GM19043 (cell line): ENCODE data around the gene TECPR2.
"Not testable (repeated sequence)": the region's sequence is repeated elsewhere in the genome, so short reads cannot be mapped to it uniquely, and the experiment has no call there.

Source experiments
- ATAC-seq: cut with Tn5 transposase; IDR thresholded peaks from one replicate; pipeline ENCODE4 v1.9.1; 2021; ENCODE audit warnings: low read depth; ENCODE audit not compliant: unreplicated experiment

The TECPR2 gene

DNA sequence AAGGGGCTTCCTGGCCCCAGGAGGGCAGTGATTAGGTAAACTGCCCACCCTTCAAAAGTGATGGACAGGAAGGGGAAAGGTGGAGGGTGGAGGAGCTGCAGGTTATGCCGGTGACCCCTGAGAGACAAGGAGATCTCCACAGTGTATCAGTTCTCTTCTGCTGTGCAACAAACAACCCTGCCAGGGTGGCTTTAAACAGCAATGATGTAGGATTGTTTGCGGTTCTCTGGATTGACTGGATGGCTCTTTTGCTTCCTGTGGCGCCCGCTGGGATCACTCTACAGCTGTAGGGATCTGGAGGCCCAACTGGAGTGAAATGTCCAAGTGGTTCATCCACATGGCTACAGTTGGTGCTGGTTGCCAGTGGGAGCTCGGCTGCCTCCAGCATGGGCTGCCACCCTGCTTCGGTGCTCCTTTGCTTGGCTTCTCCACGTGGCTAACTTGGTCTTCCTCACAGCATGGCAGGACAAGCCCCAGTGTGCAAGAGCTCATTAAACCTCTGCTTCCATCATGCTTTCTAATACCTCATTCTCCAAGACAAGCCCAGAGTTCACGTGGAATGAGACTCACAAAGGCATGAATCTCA is 155.4 kb downstream of the TECPR2 start:
- ATAC-seq = no peak

DNA sequence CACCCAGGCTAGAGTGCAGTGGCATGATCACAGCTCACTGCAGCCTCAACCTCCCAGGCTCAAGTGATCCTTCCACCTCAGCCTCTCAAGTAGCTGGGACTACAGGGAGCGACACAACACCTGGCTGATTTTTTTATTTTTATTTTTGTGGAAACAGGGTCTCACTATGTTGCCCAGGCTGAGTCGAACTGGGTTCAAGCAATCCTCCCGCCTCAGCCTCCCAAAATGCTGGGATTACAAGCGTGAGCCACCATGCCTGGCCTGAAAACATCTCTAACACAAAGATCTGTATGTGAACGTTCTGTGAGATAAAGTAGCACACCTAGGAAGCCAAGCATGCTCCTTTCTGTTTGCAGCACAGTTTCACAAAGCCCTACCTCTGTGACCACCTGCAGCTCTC is 157.0 kb downstream of the TECPR2 start:
- not testable (repeated sequence) for ATAC-seq

DNA sequence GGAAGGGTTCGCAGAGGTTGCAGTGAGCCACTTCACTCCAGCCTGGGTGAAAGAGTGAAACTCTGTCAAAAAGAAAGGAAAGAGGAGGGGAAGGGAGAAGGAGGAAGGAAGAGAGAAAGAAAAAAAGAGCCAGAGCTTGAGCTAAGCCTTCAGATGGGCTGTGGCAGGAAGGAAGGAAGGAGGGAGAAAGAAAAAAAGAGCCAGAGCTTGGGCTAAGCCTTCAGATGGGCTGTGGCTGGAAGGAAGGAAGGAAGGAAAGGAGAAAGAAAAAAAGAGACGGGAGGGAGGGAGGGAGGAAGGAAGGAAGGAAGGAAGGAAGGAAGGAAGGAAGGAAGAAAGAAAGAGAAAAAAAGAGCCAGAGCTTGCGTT is 160.4 kb downstream of the TECPR2 start:
- ATAC-seq = no peak

DNA sequence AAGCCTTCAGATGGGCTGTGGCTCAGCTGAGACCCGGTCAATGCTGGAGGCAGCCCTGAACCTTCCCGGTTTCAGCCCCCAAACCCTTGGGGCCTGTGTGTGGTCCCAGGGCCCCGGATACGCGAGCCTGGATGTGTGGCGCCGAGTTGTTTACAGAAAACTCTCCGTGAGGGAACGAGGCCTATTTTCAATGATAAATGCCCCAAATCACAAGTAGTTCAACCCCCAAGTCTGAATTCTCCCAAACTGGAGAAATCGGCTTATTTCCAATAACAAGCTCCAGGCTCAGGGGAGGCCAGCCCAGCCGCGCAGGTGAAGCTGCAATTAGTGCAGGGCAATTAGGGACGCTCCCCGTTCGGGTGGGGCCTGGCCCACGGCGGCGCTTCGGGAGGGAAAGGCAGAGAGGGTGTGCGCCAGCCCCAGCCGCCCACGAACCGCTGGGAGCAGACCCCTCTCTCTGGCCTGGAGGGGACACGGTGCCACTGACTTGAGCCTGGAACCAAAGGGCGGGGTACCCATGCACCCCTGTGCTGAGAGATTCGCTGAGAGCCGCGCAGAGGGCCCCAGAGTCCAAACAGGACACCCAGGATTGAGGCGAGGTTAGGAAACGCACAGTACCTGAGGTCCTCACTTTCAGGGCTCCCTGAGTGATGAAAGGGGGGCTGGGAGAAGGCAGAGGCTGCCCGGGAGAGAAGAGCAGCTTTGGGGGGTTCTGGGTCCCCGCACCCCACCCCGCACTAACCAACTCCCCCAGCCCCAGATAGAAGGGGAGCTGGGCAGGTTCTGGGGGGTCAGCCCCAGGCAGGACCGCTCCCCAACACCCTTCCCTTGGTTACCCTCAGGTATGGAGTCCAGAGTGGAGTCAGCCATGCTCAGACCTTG is 161.1 kb downstream of the TECPR2 start:
- ATAC-seq = no peak

DNA sequence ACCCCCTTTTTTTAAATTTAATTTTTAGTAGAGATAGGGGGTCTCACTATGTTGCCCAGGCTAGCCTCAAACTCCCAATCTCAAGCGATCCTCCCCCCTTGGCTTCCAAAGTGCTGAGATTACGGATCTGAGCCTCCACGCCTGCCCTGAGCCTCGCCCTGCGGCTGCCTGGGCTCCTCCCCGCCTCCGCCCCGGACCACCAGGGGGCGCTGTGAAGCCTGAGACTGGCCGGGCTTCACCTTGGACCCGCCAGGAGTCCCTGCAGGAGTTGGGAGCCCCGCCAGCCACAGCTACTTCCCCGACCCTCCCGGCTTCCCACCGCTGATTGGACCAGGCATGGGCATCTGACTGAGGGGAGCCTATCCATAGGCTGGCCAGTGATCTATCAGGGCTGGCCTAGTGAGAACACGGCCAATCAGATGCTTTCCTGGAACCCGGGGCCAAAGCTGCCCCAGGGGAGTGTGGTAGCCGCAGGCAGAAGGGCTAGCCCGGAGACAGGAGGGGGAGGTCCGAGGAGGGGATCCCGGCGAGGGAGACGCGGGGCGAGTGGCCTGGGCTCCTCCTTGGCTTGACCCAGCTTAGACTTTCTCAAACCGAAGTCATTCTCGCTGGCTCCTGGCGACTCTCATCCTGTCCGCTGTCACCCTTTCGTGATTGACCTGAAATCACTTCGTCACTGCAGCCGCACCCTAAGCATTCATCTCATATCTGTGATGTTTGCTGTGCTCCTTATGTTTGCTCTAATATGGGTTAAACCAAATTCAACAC is 161.9 kb downstream of the TECPR2 start:
- ATAC-seq = peak; percentile 95

DNA sequence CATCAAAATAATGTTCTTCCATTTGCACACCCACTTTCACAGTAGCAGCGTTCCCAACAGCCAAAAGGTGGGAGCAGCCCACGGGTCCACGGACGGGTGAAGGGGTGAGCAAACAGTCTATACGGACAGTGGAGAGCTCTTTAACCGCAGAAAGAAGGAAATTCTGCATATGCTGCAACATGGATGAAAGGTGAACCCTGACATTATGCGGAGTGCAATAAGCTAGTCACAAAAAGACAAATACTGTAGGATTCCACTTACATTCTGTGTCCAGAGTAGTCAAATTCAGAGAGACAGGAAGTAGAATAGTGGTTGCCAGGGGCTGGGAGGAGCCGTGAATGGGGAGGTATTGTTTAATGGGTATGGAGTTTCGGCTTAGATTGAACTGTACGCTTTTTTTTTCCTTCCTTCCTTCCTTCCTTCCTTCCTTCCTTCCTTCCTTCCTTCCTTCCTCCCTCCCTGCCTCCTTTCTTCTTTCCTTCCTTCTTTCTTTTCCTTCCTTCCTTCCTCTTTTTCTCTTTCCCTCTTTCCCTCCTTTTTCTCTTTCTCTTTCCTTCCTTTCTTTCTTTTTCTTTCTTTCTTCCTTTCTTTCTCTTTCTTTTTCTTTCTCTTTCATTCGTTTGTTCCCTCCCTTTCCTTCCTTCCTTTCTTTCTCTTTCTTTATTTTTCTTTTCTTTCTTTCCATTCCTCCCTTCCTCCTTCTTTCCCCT is 162.6 kb downstream of the TECPR2 start:
- no peak for ATAC-seq

DNA sequence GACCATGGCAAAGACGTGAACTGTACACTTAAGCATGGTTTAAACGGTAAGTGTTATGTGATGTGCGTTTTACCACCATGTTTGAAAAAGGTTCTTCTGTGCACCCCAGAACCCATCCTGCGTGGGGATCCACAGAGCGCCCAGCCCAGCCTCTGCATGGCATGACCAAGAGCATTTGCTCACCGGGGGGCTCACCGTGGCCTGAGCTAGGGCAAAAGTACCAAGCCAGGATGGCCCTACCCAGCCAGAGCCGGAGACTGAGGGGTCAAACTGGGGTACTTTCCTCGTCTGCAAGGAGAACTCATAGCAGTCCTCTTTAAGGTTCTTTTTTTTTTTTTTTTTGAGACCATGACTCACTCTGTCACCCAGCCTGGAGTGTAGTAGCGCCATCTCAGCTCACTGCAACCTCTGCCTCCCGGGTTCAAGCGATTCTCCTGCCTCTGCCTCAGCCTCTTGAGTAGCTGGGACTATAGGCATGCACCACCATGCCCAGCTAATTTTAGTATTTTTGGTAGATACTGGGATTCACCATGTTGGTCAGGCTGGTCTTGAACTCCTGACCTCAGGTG is 163.3 kb downstream of the TECPR2 start:
- no peak for ATAC-seq

DNA sequence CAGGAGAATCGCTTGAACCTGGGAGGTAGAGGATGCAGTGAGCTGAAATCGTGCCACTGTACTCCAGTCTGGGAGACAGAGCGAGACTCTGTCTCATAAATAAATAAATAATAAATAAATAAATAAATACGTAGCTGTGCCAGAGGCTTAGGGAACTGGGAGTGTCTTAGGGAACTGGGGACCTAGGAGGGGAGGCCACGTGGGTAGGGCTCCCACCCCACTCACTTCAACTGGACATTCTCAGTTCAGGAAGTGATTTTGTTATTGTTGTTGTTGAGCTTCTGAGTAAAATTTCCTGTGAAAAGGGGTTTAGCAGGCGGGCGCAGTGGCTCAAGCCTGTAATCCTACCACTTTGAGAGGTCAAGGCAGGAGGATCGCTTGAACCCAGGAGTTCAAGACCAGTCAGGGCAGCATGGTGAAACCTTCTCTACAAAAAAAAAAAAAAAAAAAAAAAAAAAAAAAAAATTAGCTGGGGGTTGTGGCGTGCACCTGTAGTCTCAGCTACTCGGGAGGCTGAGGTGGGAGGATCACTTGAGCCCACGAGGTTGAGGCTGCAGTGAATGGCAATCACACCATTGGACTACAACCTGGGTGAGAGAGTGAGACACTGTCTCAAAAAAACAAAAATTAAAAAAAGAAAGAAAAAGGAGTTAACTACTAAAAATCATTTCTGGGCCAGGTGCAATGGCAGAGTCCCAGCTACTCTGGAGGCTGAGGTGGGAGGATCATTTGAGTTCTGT is 165.9 kb downstream of the TECPR2 start:
- no peak for ATAC-seq

DNA sequence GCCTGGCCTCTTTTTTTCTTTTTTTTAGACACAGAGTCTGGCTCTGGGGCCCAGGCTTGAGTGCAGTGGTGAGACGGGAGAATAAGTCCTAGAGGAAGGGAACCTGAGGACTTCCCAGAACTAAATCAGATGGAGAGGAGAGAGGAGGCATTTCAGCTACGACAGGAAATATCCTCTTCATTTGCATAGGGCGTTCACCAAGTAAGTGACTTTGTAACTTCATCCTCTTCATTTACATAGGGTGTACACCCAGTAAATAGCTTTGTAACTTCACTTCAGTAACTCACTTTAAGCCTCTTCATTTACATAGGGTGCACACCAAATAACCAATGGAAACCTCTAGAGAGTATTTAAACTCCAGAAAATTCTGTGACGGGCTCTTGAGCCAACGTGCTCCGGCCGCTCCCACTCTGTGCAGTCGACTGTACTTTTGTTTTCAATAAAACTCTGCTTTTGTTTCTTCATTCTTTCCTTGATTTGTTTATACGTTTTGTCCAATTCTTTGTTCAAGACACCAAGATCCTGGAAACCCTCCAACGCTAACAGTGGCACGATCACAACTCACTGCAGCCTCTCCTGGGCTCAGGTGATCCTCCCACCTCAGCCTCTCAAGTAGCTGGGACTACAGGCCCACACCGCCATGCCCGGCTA is 168.2 kb downstream of the TECPR2 start:
- ATAC-seq = no peak

DNA sequence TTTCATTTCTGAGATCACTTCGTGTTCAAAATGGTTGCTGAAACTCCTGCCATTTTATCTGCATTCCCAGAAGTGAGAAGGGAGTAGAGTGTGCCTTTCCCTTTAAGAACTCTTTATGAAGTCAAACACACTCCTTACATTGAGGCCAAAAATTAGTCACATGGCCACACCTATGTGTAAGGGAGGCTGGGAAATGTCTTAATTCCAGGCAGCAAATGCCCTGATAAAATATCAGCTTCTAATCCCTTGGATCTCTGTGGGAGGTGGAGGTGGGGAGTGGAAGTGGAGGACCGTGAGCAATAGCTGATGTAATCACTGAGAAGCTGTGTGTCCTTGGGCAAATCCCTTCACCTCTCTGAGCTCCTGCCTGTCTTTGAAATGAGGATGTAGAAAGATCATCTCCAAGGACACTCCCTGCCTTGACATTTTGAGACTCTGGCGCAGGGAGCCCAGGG is 169.5 kb downstream of the TECPR2 start:
- no peak for ATAC-seq

DNA sequence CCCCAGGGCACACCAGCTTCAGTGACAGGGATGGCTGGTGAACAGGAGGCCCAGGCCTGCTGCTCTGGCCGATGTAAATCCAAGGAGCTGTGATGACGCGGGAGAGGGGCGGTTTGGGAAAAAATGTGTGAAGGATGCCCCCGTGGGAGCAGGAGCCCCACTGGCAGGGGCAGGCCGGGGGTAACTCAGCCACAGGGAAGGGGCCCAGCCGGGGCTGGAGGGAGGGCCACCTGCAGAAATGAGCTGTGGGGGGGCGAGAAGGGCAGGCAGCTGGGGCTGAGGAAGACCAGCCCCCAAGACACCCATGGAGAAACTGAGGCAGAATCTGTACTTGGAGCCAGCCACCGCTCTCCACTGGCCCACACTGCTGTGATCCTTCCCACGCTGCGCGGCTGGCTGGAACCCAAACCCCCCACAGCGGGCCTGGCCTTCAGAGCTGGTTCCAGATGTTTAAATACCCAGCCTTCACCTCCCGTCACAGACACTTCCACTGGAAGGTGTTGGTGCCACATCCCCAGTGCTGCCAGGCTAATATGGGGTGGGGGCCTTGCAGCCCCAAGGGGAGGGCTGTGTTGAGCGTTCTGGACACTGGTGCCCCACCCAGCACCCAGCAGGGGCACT is 175.3 kb downstream of the TECPR2 start:
- ATAC-seq = no peak

DNA sequence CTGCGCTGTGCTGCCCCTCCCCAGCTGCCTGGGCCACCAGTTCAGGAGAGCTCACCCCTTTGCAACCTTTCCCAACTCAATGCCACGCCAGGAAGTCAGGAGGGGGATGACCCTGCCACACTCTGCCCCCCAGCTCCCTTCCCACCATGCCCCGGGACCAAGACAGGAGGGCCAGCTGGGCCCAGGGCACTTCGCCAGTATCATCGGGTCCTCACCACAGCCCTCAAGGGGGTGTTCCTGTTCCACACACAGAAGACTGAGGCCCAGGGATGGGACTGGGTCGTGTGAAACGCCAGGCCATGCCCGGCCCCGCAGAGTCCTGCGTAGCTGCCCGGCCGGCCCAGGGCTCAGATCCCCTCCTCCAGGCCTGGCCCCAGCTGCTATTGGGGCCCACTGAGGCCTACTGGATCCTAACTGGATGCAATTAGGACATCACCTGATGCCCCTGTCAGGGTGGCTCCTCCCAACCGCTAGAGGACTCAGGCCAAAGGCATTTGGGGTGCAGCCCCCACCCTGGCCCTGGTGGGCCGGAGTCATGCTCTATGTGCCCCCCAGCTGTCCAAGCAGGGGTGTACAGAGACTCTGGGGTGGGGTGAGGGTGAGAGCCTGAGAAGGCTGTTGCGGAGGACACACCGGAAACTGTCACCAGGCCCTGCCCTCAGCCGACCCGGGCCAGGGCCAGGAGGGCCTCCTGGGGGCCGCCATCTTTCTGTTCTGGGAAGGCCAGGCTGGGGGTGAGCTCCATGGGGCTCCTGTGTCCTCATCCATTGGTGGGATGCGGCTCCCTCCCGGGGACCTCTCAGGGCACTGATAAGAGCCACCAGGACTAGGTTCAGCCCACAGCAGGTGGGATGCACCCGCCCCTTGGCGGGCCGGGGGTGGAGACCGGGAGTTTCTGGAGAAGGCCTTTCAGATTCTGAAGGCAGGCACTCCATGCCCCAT is 176.1 kb downstream of the TECPR2 start:
- no peak for ATAC-seq

DNA sequence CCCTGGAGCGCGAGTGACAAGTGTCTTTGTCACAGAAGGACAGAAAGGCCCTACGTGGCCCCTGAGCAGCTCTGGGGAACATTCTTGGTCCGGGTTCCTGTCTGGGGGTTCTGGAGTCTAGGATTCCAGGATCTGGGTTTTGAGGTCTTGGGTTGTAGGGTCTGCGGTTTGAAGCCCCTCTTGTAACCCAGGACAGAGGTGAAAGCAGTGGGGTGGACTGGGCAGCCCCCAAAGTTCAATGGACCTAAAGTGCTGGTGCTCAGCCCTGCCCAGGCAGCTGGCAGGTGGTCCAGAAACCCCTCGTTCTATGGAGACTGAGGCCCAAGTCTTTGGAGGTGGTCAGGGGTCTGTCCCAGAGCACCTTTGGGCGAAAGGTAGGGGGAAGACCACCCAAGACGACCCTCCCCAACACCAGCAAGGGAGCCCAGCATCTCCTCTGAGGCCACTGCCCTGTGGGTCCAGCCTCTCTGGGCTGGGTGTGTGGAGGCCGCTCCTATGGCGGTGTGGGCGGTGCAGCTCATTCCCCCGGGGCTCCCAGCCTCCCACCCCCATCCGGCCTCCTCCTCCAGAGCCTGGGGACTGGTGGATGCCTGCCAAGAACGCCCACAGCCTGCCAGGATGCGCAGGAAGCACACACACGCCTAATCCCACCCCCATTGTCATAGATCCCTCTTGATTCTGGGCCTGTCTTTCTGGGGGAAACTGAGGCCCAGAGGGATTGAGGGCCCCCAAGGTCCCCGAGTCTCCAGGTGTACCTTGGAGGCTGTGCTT is 177.0 kb downstream of the TECPR2 start:
- no peak for ATAC-seq

DNA sequence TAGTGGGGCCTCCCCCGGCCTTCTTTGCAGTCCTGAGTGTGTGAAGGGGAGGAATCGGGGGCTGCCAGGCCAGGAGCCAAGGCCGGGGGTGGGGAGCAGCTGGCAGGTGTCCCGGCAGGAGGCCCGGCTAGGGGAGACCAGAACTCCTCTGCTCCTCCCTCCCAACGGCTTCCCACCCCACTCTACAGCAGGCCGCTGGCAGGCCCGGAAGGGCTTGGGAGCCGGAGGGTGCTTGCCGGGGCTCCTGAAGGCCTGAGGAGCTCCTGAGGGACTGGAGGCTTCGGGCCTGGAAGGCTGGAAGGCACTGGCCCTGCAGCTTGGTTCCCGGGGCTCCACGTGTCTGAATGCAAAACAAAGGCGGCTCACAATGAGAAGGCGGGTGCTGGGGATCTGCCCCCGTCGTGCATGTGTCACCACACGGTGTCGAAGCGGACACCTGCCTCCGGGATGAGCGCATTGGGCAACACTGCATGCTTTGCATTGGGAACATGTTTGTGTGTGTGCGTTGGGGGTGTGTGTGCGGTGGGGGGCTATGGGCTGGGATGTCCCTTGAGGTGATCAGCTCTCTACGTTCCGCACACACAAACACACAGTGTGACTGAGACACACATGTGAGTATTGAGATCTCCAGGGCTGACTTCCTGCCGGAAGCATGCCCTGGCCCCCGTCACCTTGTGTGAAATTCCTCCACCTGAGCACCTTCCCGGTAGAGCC is 177.7 kb downstream of the TECPR2 start:
- ATAC-seq = no peak

DNA sequence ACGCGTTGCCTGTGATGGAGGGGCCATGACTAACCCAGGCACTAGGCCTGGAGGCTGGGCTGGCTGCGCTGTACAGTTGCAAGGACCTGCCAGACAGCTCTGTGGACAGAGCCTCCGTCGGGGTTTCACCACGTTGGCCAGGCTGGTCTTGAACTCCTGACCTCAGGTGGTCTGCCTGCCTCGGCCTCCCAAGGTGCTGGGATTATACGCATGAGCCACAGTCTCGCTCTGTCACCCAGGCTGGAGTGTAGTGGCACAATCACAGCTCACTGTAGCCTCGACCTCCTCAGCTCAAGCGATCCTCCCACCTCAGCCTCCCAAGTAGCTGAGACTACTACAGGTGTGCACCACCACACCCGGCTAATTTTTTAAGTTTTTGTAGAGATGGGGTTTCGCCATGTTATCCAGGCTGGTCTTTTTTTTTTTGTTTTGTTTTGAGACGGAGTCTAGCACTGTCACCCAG is 178.3 kb downstream of the TECPR2 start:
- ATAC-seq = not testable (repeated sequence)

DNA sequence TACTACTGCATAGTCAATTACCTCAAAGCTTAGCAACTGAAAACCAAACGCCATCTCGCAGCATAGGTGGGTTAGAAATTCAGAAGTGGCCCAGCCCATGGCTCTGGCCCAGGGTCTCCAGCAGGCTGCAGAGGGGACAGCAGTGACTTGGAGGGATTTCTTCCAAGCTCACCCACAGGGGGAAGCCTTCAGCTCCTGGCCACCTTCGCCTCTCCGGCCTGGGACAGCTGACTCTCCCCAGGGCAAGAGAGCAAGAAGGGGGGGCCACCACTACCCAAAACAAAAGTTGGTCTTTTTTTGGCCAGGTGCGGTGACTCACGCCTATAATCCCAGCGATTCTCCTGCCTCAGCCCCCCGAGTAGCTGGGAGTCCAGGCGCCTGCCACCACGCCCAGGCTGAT is 179.0 kb downstream of the TECPR2 start:
- no peak for ATAC-seq
